GM12878 (cell line): Measurements from ENCODE around the gene ADCYAP1R1. TPM values are rescaled to one million over a fixed set of nuclear protein-coding genes. Genes with fewer than 3 reads are reported as not detected.

Source experiments
- ATAC-seq: fragments of 200-7000 bp; cut with Tn5 transposase; 3 replicates; pipeline ENCODE4 v1.9.1; 2020; ENCODE audit warnings: mild to moderate bottlenecking, moderate library complexity
- BruUV-seq: library from RNA; stranded (reverse); fragments of 400-500 nt; replicated peaks from 2 replicates; lab custom pipeline; 2021; lab: Mats Ljungman, UMichigan
- CTCF ChIA-PET: fragments of 300-600 bp; sonication (Branson Sonifier 250); formaldehyde crosslinking; extraction: SDS; loops from one replicate; lab custom pipeline; 2021; ENCODE audit warnings: inconsistent platforms; lab: Yijun Ruan, JAX
- POLR2A ChIA-PET: fragments of 350-600 bp; formaldehyde crosslinking; extraction: SDS; loops from one replicate; lab custom pipeline; 2021; ENCODE audit warnings: inconsistent platforms; lab: Charles Lee
- RAD21 ChIA-PET: fragments of 300-600 bp; sonication (Branson Sonifier 250); formaldehyde crosslinking; loops from one replicate; lab custom pipeline; 2023; ENCODE audit warnings: antibody characterized with exemption; ENCODE audit not compliant: unreplicated experiment; lab: Charles Lee
- SMC1A ChIA-PET: fragments of 300-600 bp; sonication (Branson Sonifier 250); formaldehyde crosslinking; loops from one replicate; lab custom pipeline; 2023; ENCODE audit not compliant: unreplicated experiment, uncharacterized antibody; lab: Charles Lee
- DNase-seq: peaks from one replicate; pipeline ENCODE4 v3.0.0-alpha.2; 2011; ENCODE audit warnings: low read depth, low spot score
- FAIRE-seq: peaks from 3 replicates; lab custom pipeline; 2011; peaks lifted over from hg19 to GRCh38; lab: Jason Lieb, UNC
- H2AFZ ChIP-seq: 2 replicates; pipeline ENCODE4 v1.6.0; 2011; ENCODE audit warnings: low read depth, low read length, control low read depth; ENCODE audit not compliant: control insufficient read depth
- H3K27ac ChIP-seq: 2 replicates; pipeline ENCODE4 v1.5.1; 2011; ENCODE audit warnings: control low read depth; ENCODE audit not compliant: control insufficient read depth, insufficient read depth
- H3K27me3 ChIP-seq, 2 experiments: replicated peaks in 1 of 2; 2 replicates each; pipeline versions ENCODE4 v1.6.0 to v1.6.1; 2011; ENCODE audit warnings: low read length in 1 of 2; ENCODE audit not compliant: control insufficient read depth in 2 of 2, insufficient read depth in 2 of 2
- H3K36me3 ChIP-seq, 2 experiments: 2 replicates each; pipeline ENCODE4 v1.5.1; 2011; ENCODE audit warnings: low read length in 1 of 2; ENCODE audit not compliant: control insufficient read depth in 2 of 2, insufficient read depth in 2 of 2
- H3K4me1 ChIP-seq: 2 replicates; pipeline ENCODE4 v1.6.1; 2011; ENCODE audit warnings: mild to moderate bottlenecking, low read length, moderate library complexity, mixed read lengths; ENCODE audit not compliant: control insufficient read depth, insufficient read depth
- H3K4me2 ChIP-seq: 2 replicates; pipeline ENCODE4 v1.6.0; 2011; ENCODE audit warnings: control low read depth; ENCODE audit not compliant: control insufficient read depth, insufficient read depth
- H3K4me3 ChIP-seq: fragments of 200-600 bp; sonication (generic); 2 replicates; pipeline ENCODE4 v1.5.1; 2016
- H3K79me2 ChIP-seq: 2 replicates; pipeline ENCODE4 v1.6.0; 2011; ENCODE audit warnings: low read length; ENCODE audit not compliant: control insufficient read depth, insufficient read depth
- H3K9ac ChIP-seq: 2 replicates; pipeline ENCODE4 v1.8.0; 2011; ENCODE audit warnings: low read length, control low read depth, mixed read lengths; ENCODE audit not compliant: control insufficient read depth, insufficient read depth
- H3K9me3 ChIP-seq: replicated peaks from 3 replicates; pipeline ENCODE4 v1.5.1; 2011; ENCODE audit warnings: mild to moderate bottlenecking, low read length; ENCODE audit not compliant: control insufficient read depth, insufficient read depth
- H4K20me1 ChIP-seq: 2 replicates; pipeline ENCODE4 v1.6.0; 2011; ENCODE audit not compliant: control insufficient read depth, insufficient read depth
- BACH1 ChIP-seq: fragments of 450-650 bp; IDR thresholded peaks from 2 replicates; pipeline ENCODE4 v1.6.1; 2017; ENCODE audit warnings: mild to moderate bottlenecking, borderline replicate concordance
- CEBPB ChIP-seq, 2 experiments: fragments of 150-350 bp in 1 of 2; IDR thresholded peaks; 2 replicates each; pipeline ENCODE4 v1.6.1; 2012 to 2014; ENCODE audit warnings: low read depth in 2 of 2, low read length in 2 of 2, borderline replicate concordance in 1 of 2, inconsistent platforms in 1 of 2
- E2F4 ChIP-seq: IDR thresholded peaks from 2 replicates; pipeline ENCODE4 v1.6.1; 2012; ENCODE audit warnings: low read depth, low read length, improper control_type of control experiment
- EED ChIP-seq: sonication (generic); IDR thresholded peaks from 2 replicates; pipeline ENCODE4 v1.6.1; 2016; ENCODE audit warnings: antibody characterized with exemption, low read depth
- KAT2A ChIP-seq: conservative IDR thresholded peaks from 2 replicates; pipeline ENCODE4 v1.6.1; 2011; ENCODE audit warnings: low read depth, low read length; ENCODE audit not compliant: control insufficient read depth
- MTA2 ChIP-seq: fragments of 450-650 bp; IDR thresholded peaks from 2 replicates; pipeline ENCODE4 v1.6.1; 2016; ENCODE audit warnings: low read depth, mild to moderate bottlenecking, moderate library complexity
- NBN ChIP-seq: fragments of 450-650 bp; IDR thresholded peaks from 2 replicates; pipeline ENCODE4 v1.6.1; 2016
- NR2F1 ChIP-seq: fragments of 450-650 bp; conservative IDR thresholded peaks from 2 replicates; pipeline ENCODE4 v1.6.1; 2017; ENCODE audit warnings: mild to moderate bottlenecking
- RFX5 ChIP-seq: IDR thresholded peaks from 2 replicates; pipeline ENCODE4 v1.6.1; 2011; ENCODE audit warnings: low read depth, low read length, improper control_type of control experiment
- TCF12 ChIP-seq: IDR thresholded peaks from 2 replicates; pipeline ENCODE4 v1.6.1; 2011; ENCODE audit warnings: low read depth, mild to moderate bottlenecking, low read length
- USF2 ChIP-seq: IDR thresholded peaks from 2 replicates; pipeline ENCODE4 v1.6.1; 2011; ENCODE audit warnings: low read depth, low read length, improper control_type of control experiment, borderline replicate concordance
- WGBS: methylation state at CpG from one replicate; pipeline ENCODE4 v1.1.6; 2016; ENCODE audit warnings: low lambda C conversion rate; ENCODE audit not compliant: insufficient replicate concordance, insufficient coverage; ENCODE audit errors: missing lambda C conversion rate; 5-methylcytosine and 5-hydroxymethylcytosine counted together
- in situ Hi-C: fragments of 300-500 bp; cut with MboI; formaldehyde crosslinking; loops from 9 replicates; pipeline ENCODE4 v1.14.3; 2018; ENCODE audit warnings: mixed read lengths
- intact Hi-C: fragments of 100-400 bp; cut with micrococcal nuclease; formaldehyde crosslinking; loops from one replicate; pipeline ENCODE4 v1.14.2; 2022; ENCODE audit not compliant: unreplicated experiment
- polyA plus RNA-seq, 11 experiments: library from polyadenylated mRNA; depleted of rRNA in 4 of 11; unstranded in 6 of 11; stranded (reverse) in 5 of 11; fragments of >200 nt; fragmentation: Nextera tagmentation in 4 of 11; fragmentation: Illumina TruSeq in 1 of 11; extraction: Ambion mirVana in 4 of 11; extraction: Trizol in 1 of 11; gene quantifications; 1 replicate in 1 of 11; 2 replicates in 10 of 11; pipeline versions ENCODE4 v1.2.1 to v1.2.3, GENCODE V29; 2011 to 2016; ENCODE audit warnings: inconsistent platforms in 2 of 11, missing spikeins in 2 of 11, low read depth in 1 of 11
- total RNA-seq, 4 experiments: library from RNA; depleted of rRNA in 3 of 4; stranded (reverse); fragments of >200 nt in 3 of 4; fragmentation: Illumina TruSeq in 1 of 4; extraction: Trizol in 1 of 4; gene quantifications; 2 replicates each; pipeline versions ENCODE4 v1.2.1 to v1.2.3, GENCODE V29; 2013 to 2021

ADCYAP1R1 gene
- total and polyA plus RNA-seq, 10 of the 15 experiments (the other 5 are each of a cell fraction or from before 2014, with no cell fraction given), result not detected

DNA sequence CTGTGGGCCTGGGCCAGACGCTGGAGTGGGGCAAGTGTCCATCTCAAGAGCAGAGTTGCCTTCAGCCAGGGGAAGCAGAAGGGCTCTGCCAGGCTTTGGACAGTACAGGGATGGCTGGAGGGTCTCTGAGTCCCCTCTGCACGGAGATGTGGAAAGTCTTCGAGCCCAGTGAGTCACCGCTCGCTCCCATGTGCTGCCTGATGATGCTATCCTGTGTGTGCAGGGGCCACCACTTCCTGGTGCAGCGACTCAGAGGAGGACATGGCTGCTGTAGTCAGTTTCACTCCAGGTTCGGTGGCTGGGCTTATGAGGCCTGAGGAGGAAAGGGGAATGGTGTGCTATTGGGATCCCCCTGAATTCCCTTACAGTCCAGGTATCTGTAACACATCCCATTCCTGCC, 6.0 kb downstream of the ADCYAP1R1 start:
- SMC1A ChIA-PET, result no interaction called here
- BruUV-seq, result no TSS peak
- Histone ChIP-seq H3K4me3 (no peak overlapping the region), H3K9me3 (no peaks in the 10 kb centered on the region), H3K27me3 (peaks cover 0 to 2% of the 10 kb centered on the region in 2 experiments; a peak in 2 of 4 replicates), H3K4me1 (no peaks in the 10 kb centered on the region)
- no peak for TF ChIP-seq NR2F1
- no peak for TF ChIP-seq NBN
- no peak for TF ChIP-seq EED
- no peak for TF ChIP-seq RFX5
- TF ChIP-seq, all 136 proteins: peak for 0
- H3K36me3 ChIP-seq, result no peaks in the 10 kb centered on the region
- no peaks in the 10 kb centered on the region for H4K20me1 ChIP-seq
- H2AFZ ChIP-seq, result no peak overlapping the region
- RAD21 ChIA-PET, result no interaction called here
- intact Hi-C loops, result no loop called here
- in situ Hi-C loops, result no loop called here
- no peaks in the 10 kb centered on the region for H3K79me2 ChIP-seq
- CTCF ChIA-PET, result no interaction called here
- POLR2A ChIA-PET, result no interaction called here
- H3K4me2 ChIP-seq, result no peak overlapping the region
- 23% methylated on average over 7 of the region's 7 CpGs for WGBS
- H3K9ac ChIP-seq, result no peak overlapping the region
- DNase-seq (no peak), ATAC-seq (no peak), FAIRE-seq (no peak)
- no peak overlapping the region for H3K27ac ChIP-seq

- ATAC-seq, result no peak
- no peak for FAIRE-seq
- intact Hi-C loops, result no loop called here
- Histone ChIP-seq H4K20me1 (no peaks in the 10 kb centered on the region), H3K4me2 (no peak overlapping the region), H3K27me3 (no peaks in the 10 kb centered on the region; a peak in 2 of 4 replicates), H3K9ac (no peak overlapping the region), H3K9me3 (no peaks in the 10 kb centered on the region)
- WGBS, result 54% methylated on average over 3 of the region's 3 CpGs
- in situ Hi-C loops, result no loop called here
- CTCF ChIA-PET, result no interaction called here
- TF ChIP-seq E2F4, result no peak
- TF ChIP-seq BACH1, result no peak
- no peak for TF ChIP-seq KAT2A
- TF ChIP-seq USF2, result no peak
- TF ChIP-seq MTA2, result no peak
- TF ChIP-seq TCF12, result no peak
- TF ChIP-seq CEBPB (IDR thresholded peaks at IDR 0.05; ENCODE audit: borderline replicate concordance in 1 of 2, low read depth in 2 of 2, low read length in 2 of 2), result no peak
- TF ChIP-seq, all 136 proteins: peak for 0
- H3K79me2 ChIP-seq, result no peaks in the 10 kb centered on the region
- ChIA-PET SMC1A (no interaction called here), RAD21 (no interaction called here), POLR2A (no interaction called here)
- no peaks in the 10 kb centered on the region for H3K36me3 ChIP-seq
- H3K4me1 ChIP-seq, result no peaks in the 10 kb centered on the region
- DNase-seq, result no peak
- H3K4me3 ChIP-seq, result no peak overlapping the region
- no TSS peak for BruUV-seq
- H3K27ac ChIP-seq, result no peak overlapping the region
- no peak overlapping the region for H2AFZ ChIP-seq
These were observed 6.6 kb downstream of the ADCYAP1R1 start for GRCh38 chr7:31058688-31059087.
